Activated CD8-positive, alpha-beta memory T cell treated with anti-CD3 and anti-CD28 coated beads for 24 hours (primary cell): Measurements from ENCODE around the gene FAIM.

Source experiments
- DNase-seq: peaks from one replicate; pipeline ENCODE4 v3.0.0-alpha.2; 2020

FAIM gene

DNA sequence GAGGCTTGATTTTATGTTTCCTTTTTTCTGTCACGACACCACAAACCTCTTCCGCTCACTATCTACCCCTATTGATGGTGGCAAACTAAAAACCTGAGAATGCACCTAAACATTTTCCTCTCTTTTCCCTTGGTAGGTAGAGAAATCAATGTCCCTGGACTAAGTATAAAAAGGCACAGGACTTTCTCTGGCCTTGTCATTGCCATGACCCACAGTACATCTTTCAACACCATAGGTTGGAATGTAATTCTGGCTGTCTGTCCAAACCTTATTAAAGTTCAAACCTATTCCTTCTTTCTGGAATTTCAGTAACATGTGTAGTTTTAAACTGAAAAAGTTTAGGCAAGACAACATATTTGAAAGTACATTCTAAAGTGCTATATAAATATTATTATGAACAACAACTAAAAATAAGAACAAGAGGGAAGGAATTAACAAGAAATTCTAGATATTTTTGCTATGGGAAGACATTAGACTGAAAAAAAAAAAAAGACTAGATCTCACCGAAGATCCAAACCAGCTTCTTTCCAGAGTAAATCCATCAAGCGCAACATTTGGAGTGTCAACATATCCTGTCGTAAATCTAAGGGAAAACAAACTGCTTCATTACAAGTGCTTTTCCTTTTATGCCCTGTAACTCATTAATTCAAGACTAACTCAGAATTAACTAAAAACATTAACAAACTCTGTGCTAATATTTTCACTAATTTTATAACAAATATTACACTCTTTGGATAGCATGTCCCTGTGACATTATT, 73.1 kb downstream of the FAIM start:
- DNase-seq = no peak

DNA sequence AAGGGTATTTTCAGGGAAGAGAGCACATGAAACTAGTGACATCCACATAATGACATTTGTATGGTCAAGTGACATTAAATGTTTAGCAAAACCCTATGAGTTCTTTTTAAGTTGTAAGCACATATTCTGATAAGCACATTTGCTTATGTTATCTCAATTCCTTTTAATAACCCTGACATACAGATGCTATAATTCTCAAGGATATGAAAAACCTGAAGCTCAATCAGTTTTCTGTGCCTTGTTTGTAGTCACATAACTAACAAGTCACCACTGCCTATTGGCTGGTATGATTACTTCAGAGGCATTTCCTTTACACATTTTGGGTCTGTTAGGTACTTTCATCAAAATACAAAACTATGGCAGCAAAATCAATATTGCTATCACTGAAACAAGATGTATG, 74.1 kb downstream of the FAIM start:
- DNase-seq = no peak
